ENCODE measurements around the gene RWDD2A.

DNA sequence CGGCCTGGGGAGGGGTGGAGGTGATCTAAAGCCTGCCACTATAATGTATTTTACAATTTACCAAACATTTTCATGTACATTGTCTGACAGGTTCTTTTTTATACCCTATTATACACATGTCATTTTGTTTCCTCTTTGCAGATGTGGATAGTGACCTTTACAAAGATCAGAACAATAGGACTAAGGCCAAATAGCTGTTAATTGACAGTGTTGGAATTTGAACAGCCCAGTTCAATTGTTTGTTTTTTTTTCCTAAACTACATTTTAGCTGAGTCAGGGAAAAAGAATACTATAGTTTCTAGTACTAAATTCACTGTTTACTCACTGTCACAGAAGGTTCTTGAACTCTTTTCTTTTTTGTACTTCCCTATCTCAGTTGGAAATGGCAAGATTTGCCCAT, 40.2 kb upstream of the RWDD2A start:
- TF ChIP-seq, protein P1, sequence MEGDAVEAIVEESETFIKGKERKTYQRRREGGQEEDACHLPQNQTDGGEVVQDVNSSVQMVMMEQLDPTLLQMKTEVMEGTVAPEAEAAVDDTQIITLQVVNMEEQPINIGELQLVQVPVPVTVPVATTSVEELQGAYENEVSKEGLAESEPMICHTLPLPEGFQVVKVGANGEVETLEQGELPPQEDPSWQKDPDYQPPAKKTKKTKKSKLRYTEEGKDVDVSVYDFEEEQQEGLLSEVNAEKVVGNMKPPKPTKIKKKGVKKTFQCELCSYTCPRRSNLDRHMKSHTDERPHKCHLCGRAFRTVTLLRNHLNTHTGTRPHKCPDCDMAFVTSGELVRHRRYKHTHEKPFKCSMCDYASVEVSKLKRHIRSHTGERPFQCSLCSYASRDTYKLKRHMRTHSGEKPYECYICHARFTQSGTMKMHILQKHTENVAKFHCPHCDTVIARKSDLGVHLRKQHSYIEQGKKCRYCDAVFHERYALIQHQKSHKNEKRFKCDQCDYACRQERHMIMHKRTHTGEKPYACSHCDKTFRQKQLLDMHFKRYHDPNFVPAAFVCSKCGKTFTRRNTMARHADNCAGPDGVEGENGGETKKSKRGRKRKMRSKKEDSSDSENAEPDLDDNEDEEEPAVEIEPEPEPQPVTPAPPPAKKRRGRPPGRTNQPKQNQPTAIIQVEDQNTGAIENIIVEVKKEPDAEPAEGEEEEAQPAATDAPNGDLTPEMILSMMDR (IDR thresholded peaks at IDR 0.05) = no peak
- TF ChIP-seq POLR2A (IDR thresholded peaks at IDR 0.05) = no peak

Data from testis (tissue), 2 donors.